Embryonic facial prominence (tissue), 1 donor: ENCODE measurements around the gene GNG7.
"Not testable (repeated sequence)": the region's sequence is repeated elsewhere in the genome, so short reads cannot be mapped to it uniquely, and the experiment has no call there.

ENCODE experiments used
- DNase-seq: peaks from one replicate; pipeline ENCODE4 v3.0.0-alpha.2; 2016; ENCODE audit errors: extremely low spot score

The GNG7 gene

DNA sequence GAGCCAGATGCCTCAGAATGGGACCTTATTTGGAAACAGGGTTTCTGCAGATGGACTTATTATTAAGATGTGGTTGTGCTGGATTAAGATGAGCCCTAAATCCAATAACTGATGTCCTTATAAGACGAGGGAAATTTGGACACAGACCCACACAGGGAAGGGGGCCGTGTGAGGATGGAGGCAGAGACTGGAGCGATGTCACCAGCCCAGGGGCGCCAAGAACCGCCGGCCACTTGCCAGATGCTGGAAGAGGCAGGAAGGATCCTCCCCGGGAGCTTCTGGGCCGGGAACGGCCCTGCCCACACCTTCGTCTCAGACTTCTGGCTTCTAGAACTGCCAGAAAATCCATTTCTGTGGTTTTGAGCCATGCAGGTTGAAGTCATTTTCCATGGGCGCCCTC lies 26.6 kb downstream of the GNG7 start:
- DNase-seq = no peak

DNA sequence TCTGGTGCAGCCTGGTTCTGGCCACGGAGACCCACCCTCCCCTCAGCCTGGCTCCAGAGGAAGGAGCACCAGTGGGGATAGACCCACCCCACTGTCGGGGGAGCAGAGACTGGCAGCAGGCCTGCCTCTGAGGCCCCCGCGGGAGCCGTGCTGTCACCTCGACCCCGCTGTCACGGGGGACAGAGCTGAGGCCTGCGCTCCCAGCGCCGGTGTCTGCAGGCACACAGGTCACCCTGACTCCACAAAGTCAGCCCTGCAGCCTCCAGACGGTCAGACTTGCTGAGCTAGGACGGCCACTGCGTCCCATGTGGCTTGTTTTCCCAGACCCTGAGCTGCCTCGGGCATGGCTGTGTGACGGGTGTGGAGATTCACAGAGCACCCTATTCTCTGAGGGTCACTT lies 32.3 kb downstream of the GNG7 start:
- DNase-seq = no peak

DNA sequence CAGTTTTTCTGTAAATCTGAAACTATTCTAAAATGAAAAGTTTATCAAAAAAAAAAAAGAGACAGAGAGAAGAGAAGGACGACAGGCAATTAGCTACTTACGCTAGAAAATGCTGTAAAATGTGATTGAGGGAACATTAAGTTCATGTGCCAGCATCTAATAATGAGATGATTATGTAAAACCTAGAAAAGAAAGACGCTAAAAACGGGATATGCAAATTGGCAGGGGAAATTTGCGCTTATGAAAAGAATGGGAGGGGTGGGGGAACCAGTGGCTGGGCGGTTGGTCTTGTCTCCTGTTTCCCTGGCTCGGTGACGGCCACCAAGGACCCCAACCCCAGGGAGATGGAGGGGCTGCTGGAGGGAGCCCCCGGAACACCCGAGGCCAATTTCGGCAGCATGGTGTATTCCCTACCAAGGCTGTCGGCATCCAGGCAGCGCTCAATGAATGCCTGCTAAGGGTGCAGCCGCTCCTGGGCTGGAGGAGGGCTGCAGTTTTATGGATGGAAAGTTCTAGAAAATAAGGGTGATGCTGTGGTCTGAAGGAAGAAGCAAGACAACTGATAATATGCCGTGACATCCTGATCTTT lies 34.2 kb downstream of the GNG7 start:
- DNase-seq = no peak

DNA sequence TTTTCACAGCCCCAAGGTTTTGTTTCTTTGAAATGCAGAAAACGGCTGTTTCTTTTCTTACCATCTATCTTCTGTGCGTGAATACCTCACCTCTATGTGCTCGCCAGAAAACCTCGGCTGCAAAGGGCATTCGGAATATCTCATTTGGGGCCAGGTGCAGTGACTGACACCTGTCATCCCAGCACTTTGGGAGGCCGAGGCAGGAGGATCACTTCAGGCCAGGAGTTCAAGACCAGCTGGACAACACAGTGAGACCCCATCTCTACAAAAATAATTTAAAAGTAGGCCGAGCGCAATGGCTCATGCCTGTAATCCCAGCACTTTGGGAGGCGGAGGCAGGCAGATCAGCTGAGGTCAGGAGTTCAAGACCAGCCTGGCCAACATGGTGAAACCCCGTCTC lies 35.1 kb downstream of the GNG7 start:
- DNase-seq = not testable (repeated sequence)

DNA sequence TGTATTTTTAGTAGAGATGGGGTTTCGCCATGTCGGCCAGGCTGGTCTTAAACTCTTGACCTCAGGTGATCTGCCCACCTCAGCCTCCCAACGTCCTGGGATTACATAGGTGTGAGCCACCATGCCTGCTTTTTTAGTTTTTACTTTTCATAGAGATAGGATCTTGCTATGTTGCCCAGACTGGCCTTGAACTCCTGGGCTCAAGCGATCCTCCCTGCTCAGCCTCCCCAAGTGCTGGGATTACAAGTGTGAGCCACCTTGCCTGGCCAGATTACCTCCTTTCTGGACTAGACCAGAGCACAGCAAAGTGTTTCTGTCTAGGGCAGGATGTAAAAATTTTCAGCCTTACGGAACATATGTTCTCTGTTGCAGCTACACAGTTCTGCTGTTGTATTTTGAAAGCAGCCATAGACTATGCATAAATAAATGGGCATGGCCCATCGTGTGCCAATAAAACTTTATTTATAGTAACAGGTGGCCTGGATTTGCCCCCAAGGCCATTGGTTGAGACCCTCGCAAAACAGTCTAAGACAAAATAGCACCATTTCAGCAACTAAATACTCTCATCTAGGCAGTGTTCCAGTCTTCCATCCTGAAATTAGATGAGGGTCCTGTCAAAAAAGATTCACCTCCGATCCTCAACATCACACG lies 36.0 kb downstream of the GNG7 start:
- no peak for DNase-seq

DNA sequence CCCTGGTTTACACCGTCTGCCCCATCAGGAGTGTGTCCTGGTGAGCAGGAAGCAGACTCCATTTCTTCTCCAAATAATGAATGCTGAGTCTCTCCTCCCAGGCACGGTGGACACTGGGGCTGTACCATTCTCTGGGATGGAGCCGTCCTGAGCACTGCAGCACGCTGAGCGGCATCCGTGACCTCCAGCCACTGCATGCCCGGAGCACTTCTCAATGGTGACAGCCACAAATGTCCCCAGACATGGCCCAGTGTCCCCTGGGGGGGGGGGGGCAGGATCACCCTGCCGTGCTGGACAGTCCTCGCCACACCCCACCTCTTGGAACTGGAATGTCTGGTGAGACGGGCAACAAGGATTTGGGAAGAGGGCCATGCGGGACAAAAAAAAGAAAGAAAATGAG lies 37.4 kb downstream of the GNG7 start:
- DNase-seq = no peak

DNA sequence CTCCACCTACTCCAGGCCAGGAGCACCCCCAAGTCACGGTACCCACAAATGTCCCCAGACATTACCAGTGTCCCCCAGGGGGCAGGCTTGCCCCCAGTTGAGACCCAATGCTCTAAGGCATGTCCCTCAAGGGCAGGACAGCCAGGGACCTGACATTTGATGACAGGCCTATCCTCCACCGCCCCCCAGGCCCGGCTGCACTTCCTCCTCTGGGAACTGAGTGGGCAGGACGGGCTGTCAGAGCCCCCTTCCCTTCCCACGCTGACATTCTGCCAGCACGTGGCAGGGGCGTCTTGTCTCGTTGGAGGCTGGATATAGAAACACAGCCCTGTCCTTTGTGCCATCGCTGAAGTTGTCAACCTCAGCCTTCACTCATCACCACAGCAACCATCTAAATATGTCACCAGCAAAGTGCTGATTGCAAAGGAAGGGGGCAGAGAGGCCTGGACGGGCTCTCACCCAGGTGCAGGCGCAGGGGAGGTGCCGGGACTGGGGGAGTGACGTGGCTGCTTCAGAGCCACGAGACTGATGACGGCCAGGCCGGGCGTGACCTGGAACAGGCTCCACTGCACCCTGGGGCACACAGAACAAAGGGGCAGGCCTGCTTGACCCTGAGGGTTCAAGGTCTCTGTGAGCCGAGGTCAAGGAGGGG lies 38.4 kb downstream of the GNG7 start:
- DNase-seq = no peak

DNA sequence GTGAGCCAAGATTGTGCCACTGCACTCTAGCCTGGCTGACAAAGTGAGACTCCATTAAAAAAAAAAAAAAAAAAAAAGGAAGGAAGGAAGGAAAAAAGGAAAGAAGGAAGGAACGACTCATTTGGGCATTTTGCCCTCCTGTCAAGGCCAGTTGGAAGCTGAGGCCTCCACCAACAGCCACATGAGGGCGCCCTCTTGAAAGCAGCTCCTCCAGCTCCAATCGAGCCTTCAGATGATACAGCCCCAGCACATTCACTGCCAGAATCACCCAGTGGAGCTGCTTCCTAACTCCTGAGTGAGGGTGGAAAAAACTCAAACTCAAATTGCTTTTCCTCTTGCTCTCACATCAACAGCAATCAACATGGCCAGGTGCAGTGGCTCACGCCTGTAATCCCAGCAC lies 40.9 kb downstream of the GNG7 start:
- DNase-seq = no peak

DNA sequence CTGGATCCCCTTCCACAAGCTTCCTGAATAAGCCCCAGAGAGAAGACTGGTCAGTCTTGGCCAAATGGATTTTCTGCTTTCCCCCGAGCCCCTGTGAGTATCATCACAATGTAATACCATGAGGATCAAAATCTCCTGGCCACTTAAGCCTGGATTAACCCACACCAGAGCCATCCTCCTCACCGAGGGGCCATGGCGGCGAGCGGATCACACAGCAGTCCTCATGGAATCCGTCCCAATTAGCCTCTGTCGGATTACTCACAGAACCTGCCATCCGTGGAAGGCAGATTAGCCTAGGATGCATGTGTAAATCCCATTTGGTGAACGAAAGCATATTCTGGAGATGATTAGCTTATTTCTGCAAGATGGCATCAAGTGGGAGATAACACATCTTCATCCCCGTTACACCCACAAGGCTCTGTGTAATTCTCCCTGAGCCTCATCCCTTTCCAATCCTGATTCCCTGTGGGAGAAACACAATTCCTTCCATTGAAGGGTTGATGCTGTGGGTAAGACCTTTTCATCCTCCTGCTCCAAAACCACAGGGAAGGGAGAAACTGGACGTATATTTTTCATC lies 42.5 kb downstream of the GNG7 start:
- DNase-seq = no peak

DNA sequence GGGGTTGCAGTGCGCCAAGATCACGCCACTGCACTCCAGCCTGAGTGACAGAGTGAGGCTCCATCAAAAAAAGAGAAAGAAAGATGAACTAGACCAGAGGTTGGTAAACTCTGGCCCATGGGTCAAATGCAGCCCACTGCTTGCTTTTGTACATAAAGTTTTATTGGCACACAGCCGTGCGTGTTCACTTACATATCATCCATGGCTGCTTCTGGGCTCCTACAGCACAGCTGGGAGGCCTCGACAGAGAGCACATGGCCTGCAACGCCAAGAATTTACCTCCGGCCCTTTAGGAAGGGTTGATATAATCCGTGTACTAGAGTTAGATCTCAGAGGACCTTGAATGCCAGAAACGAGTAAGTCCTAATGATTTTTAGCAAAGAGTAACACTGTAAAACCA lies 46.0 kb downstream of the GNG7 start:
- no peak for DNase-seq

DNA sequence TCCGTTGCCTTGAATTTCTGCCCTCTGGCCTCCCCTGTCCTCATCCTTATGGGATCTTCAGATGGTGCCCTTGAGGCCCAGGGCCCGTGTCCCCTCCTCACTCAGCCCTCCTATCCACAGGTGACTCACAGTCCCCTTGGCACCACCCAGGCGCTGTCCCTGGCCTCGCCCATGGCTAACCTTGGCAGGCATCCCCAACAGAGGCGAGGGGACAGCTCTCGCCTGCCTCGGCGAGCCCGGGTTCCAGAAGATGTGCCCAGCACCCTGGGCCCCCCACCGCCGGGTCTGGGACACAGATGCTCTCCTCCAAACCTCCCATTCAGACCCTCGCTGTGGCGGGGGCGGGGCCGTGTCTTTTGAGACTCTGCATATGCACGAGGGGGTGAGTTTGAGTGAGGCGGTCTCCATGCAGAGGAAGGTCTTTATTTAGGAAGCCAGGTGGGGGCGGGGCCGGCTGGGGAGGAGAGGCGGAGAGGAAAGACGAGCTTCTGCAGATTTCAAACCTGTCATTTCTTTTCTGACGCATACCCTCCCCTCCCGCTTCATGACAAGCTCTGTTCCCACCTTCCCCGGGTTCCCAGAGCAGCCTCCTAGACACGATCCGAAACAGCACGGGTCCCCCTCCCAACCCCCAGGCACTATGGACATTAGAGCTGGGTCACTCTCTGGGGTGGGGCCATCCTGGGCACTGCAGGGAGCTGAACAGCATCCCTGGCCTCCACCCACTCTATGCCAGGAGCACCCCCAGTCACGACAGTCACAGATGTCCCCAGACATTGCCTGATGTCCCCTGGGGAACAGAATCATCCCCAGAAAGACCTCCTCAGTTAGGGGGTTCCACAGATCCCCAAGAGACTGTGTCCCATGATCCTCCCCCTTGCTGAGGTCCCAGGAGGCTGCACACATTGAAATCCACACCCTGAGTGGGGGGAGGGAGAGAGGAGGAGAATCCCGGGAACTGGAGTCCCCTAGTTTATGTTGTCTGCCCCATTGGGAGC lies 48.5 kb downstream of the GNG7 start:
- DNase-seq = no peak

DNA sequence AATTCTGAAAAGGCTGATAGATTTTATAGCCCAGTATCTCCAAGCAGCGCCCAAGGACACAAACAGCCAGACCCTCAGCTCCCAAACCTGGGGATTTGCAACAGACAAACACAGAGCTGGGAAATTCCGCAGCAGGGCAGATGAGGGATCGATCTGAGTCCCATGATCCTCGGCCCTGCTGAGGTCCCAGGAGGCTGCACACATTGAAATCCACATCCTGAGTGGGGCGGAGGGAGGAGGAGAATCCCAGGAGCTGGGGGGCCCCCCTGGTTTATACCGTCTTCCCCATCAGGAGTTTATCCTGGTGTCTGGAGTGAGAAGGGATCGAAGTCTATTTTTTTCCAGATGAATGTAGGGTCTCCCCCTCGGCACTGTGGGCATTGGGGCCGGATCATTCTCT lies 49.3 kb downstream of the GNG7 start:
- DNase-seq = no peak

DNA sequence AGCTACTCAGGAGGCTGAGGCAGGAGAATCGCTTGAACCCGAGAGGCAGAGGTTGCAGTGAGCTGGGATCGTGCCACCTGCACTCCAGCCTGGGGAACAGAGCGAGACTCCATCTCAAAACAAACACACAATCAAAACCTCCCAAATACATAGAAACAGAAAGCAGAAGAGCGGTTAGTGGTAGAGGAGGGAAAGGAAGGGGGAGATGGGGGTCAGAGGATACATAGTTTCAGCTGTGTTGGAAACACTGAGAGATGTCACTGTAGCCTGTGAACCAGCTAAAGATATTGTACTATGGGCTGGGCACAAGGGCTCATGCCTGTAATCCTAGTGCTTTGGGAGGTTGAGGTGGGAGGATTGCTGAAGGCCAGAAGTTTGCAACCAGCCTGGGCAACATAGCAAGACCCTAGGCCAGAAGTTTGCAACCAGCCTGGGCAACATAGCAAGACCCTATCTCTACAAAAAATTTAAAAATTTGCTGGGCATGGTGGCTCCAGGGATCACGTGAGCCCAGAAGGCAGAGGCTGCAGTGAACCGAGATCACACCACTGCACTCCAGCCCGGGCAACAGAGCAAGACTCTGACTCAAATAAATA lies 49.9 kb downstream of the GNG7 start:
- DNase-seq = no peak

DNA sequence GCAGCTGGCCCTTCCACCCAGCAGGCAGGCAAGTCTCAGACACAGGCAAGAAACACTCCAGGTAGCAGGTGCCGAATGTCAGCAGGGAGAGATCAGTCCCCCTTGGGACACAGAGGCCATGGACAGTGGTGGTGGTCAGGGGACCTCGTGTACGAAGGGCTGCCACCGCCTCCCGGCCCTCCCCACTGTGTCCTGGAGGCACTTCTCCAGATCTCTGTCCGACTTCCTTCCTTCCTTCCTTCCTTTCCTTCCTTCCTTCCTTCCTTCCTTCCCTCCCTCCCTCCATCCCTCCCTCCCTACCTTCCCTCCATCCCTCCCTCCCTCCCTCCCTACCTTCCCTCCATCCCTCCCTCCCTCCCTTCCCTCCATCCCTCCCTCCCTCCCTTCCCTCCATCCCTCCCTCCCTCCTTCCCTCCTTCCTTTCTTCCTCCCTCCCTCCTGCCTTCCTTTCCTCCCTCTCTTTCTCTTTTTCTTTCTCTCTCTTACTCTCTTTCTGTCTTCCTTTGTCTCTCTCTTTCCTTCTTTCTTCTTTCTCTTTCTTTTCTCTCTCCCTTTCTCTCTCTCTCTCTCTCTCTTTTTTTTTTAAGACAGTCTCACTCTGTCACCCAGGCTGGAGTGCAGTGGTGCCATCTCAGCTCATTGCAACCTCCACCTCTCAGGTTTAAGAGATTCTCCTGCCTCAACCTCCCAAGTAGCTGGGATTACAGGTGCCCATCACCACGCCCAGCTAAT lies 51.3 kb downstream of the GNG7 start:
- not testable (repeated sequence) for DNase-seq

DNA sequence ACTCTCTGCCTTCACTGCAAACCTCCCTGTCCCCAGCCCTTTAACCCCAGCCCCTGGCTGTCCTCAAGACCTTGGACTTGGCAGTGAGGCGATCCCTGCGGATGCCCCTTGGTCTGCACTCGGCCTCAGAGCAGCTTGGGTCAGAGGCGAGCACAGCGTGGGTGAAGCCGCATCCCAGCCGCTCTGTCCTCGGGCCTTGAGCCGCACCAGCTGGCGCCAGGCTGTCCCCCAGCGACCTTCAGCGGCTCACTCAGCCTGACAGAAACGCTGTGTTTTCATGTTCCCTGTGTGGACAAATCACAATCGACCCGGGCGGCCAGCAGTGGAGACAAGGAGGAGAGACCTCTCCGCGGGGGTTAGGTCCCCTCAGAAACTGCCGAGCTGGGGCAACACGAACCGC lies 52.0 kb downstream of the GNG7 start:
- DNase-seq = no peak

DNA sequence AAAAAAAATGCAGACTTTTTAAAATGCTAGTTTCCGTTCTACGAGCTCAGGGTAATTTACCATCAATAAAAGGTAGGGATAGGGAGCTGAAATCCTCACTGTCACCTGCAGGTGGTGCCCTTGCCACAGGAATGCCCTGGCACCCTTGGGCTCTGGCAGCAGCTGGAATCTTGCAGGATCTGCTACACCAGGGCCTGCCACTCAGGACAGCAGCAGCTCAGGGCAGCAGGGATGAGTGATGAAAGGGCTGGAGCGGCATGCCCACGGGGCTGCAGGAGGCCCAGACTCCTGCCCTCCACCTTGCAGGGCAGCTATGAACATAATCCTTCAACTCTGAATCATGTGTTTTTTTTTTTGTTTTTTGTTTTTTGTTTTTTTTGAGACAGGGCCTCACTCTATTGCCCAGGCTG lies 54.0 kb downstream of the GNG7 start:
- DNase-seq = no peak

DNA sequence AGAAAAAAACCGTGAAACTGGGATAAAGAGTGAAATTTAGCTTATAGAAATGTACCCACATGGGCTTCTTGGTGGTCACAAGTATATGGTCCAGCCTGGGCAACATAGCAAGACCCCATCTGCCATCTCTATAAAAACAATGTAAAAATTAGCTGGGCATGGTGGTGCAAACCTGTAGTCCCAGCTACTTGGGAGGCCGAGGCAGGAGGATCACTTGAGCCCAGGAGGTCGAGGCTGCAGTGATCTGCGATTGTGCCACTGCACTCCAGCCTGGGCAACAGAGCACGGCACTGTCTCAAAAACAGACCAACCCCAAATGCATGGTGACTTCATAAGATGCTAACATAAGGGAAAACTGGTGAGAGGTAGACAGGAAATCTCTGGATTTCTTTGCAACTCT lies 54.4 kb downstream of the GNG7 start:
- no peak for DNase-seq

DNA sequence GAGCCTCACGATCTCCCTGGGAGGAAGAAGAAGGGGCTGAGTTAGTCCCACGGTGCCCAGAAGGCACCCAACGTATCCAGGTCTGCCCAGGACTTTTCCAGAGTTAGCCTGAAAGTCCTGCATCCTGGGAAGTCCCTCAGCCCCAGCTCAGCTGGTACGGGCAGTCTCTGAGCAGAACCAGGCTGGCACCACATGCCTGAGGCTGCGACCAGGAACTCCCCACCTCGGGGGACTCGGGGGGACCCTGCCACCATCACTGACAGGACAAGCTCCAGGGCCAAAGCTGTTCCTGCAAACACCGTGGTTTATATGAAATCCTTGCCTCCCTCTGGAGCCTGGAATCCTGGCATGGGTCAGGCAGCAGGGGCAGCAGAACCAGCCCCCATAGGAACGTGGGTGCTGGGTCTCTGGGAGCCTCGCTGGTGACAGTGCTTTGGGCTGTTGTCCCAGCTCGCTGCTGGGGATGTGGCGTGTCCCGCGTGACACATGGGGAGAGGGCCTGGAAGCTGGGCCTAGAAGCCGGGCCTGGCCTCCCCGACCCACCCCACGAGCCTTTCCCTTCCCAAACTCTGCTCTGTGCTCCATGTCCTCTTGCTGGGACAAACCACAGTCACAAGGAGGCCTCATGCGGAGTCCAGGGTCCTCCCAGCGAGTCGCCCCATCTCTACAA lies 55.5 kb downstream of the GNG7 start:
- no peak for DNase-seq

DNA sequence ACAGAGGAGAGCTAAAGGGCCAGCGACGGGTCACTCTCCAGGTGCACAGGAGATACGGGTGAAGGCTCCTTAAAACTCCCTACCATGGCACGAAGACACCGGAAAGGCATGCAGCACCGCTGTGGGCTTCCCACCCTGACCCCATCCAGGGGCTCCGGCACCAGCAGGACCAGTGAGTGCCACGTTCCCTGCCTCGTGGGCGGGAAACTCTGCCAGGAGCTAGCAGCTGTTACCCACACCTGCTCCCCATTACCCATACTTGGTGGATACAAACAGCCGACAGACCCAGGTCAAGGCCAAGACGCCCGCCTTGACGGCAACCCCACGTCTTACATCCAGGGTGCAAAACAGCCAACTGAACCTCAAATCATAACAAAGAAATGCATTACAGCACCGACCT lies 56.7 kb downstream of the GNG7 start:
- DNase-seq = no peak

DNA sequence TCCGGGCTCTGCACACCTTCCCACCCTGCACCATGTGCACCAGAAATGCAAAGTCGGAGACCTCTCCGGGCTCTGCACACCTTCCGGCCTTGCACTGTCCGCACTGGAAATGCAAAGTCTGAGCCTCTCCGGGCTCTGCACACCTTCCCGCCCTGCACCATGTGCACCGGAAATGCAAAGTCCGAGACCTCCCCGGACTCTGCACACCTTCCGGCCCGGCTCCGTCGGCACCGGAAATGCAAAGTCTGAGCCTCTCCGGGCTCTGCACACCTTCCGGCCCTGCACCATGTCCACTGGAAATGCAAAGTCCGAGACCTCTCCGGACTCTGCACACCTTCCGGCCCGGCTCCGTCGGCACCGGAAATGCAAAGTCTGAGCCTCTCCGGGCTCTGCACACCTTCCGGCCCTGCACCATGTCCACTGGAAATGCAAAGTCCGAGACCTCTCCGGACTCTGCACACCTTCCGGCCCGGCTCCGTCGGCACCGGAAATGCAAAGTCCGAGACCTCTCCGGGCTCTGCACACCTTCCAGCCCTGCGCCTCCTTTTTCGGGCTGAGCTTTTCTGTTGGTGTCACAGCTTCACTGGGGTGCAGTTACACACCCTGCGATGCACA lies 59.3 kb downstream of the GNG7 start:
- not testable (repeated sequence) for DNase-seq
